K562 (cell line): ENCODE measurements around the gene MRRF. TPM values are rescaled to one million over a fixed set of nuclear protein-coding genes. Genes with fewer than 3 reads are reported as not detected.

ENCODE experiments used
- ATAC-seq: fragments of 200-7000 bp; cut with Tn5 transposase; 3 replicates; pipeline ENCODE4 v1.9.1; 2020; ENCODE audit warnings: moderate library complexity
- BruUV-seq: library from RNA; stranded (reverse); fragments of 400-500 nt; replicated peaks from 2 replicates; lab custom pipeline; 2021; lab: Mats Ljungman, UMichigan
- CTCF ChIA-PET: fragments of 300-600 bp; formaldehyde crosslinking; extraction: SDS; loops from one replicate; lab custom pipeline; 2021; ENCODE audit warnings: low intra/inter-chr PET ratio; lab: Yijun Ruan, JAX
- POLR2A ChIA-PET: fragments of 300-600, 350-650 bp; sonication (Branson Sonifier 250); formaldehyde crosslinking; extraction: SDS; loops from one replicate; lab custom pipeline; 2021; ENCODE audit warnings: antibody characterized with exemption, inconsistent platforms; lab: Yijun Ruan, JAX
- DNase-seq, 4 experiments: peaks; one replicate each; pipeline versions ENCODE4 v3.0.0 to v3.0.0-alpha.2; 2011 to 2018; ENCODE audit warnings: low spot score in 3 of 4, mixed read lengths in 3 of 4; ENCODE audit errors: extremely low read depth in 1 of 4
- FAIRE-seq: peaks from 2 replicates; lab custom pipeline; 2011; peaks lifted over from hg19 to GRCh38; lab: Jason Lieb, UNC
- H2AFZ ChIP-seq: 2 replicates; pipeline ENCODE4 v1.6.0; 2011; ENCODE audit warnings: low read depth, low read length, control low read depth, inconsistent platforms
- H3K27ac ChIP-seq: fragments of 200-600 bp; 3 replicates; pipeline ENCODE4 v1.8.0; 2011; ENCODE audit warnings: low read depth, mild to moderate bottlenecking, control low read depth, inconsistent platforms, low read length, moderate library complexity, mixed read lengths; ENCODE audit errors: extremely low read depth
- H3K27me3 ChIP-seq, 2 experiments: fragments of 300-600 bp in 1 of 2; 2 replicates in 1 of 2; 3 replicates in 1 of 2; pipeline versions ENCODE4 v1.6.0 to v1.8.0; 2011; ENCODE audit warnings: inconsistent platforms in 2 of 2, low read length in 2 of 2, mild to moderate bottlenecking in 1 of 2, mixed read lengths in 1 of 2, moderate library complexity in 1 of 2; ENCODE audit not compliant: control insufficient read depth in 2 of 2, insufficient read depth in 2 of 2
- H3K36me3 ChIP-seq: fragments of 300-600 bp; 3 replicates; pipeline ENCODE4 v1.8.0; 2011; ENCODE audit warnings: mild to moderate bottlenecking, low read length, inconsistent platforms; ENCODE audit not compliant: control insufficient read depth, insufficient read depth
- H3K4me1 ChIP-seq, 2 experiments: fragments of 200-600 bp in 1 of 2; replicated peaks in 1 of 2; 2 replicates in 1 of 2; 3 replicates in 1 of 2; pipeline versions ENCODE4 v1.5.1 to v1.8.0; 2011; ENCODE audit warnings: inconsistent platforms in 2 of 2, low read length in 2 of 2, mild to moderate bottlenecking in 1 of 2, mixed read lengths in 1 of 2, moderate library complexity in 1 of 2; ENCODE audit not compliant: control insufficient read depth in 2 of 2, insufficient read depth in 2 of 2
- H3K4me2 ChIP-seq: 2 replicates; pipeline ENCODE4 v1.6.1; 2011; ENCODE audit warnings: low read length, control low read depth, inconsistent platforms, mixed read lengths; ENCODE audit not compliant: insufficient read depth
- H3K4me3 ChIP-seq: fragments of 200-600 bp; sonication (generic), shearing (Covaris generic); 2 replicates; pipeline ENCODE4 v1.5.1; 2016; ENCODE audit warnings: control low read depth, inconsistent platforms
- H3K79me2 ChIP-seq: fragments of 200-600 bp; 3 replicates; pipeline ENCODE4 v1.8.0; 2011; ENCODE audit warnings: low read length, inconsistent platforms; ENCODE audit not compliant: control insufficient read depth, insufficient read depth
- H3K9ac ChIP-seq, 2 experiments: 2 replicates each; pipeline versions ENCODE4 v1.6.0 to v1.6.1; 2011; ENCODE audit warnings: low read depth in 2 of 2, low read length in 2 of 2, control low read depth in 1 of 2, inconsistent platforms in 1 of 2, mild to moderate bottlenecking in 1 of 2, mixed read lengths in 1 of 2; ENCODE audit not compliant: insufficient read depth in 1 of 2
- H3K9me1 ChIP-seq: one replicate; pipeline ENCODE4 v1.6.0; 2011; ENCODE audit warnings: inconsistent platforms, mild to moderate bottlenecking, low read length, moderate library complexity; ENCODE audit not compliant: control insufficient read depth, insufficient read depth
- H3K9me3 ChIP-seq: replicated peaks from 2 replicates; pipeline ENCODE4 v1.5.1; 2011; ENCODE audit warnings: low read depth, low read length, inconsistent platforms; ENCODE audit not compliant: control insufficient read depth, insufficient read depth
- H4K20me1 ChIP-seq: replicated peaks from 2 replicates; pipeline ENCODE4 v1.6.1; 2011; ENCODE audit warnings: low read length, inconsistent platforms, mixed read lengths; ENCODE audit not compliant: control insufficient read depth, insufficient read depth
- CBFA2T2 ChIP-seq: fragments of 450-650 bp; conservative IDR thresholded peaks from 2 replicates; pipeline ENCODE4 v1.6.1; 2017; ENCODE audit warnings: mild to moderate bottlenecking
- GABPB2 ChIP-seq: fragments of 250-450 bp; sonication (Bioruptor Pico); conservative IDR thresholded peaks from 2 replicates; pipeline ENCODE4 v1.5.1; 2021; ENCODE audit warnings: mild to moderate bottlenecking
- MYC ChIP-seq, 2 experiments: fragments of 250-450 bp in 1 of 2; sonication (Bioruptor Pico) in 1 of 2; IDR thresholded peaks; 2 replicates each; pipeline versions ENCODE4 v1.5.1 to v1.6.1; 2012 to 2021; ENCODE audit warnings: low read depth in 2 of 2, borderline replicate concordance in 1 of 2, improper control_type of control experiment in 1 of 2, low read length in 1 of 2, mild to moderate bottlenecking in 1 of 2, moderate library complexity in 1 of 2
- NR2C2 ChIP-seq, 2 experiments: fragments of 200-800 bp in 1 of 2; sonication (Bioruptor generic) in 1 of 2; sonication (generic) in 1 of 2; formaldehyde crosslinking in 1 of 2; IDR thresholded peaks; 2 replicates each; pipeline versions ENCODE4 v1.6.1 to v1.8.0; 2016 to 2022; ENCODE audit warnings: mild to moderate bottlenecking in 1 of 2, missing compliant biosample characterization in 1 of 2, missing genetic modification characterization in 1 of 2, missing genetic modification reagents in 1 of 2
- POLR2AphosphoS2 ChIP-seq: IDR thresholded peaks from 2 replicates; pipeline ENCODE4 v1.6.1; 2012; ENCODE audit warnings: low read length, improper control_type of control experiment
- STAT6 ChIP-seq: sonication (generic); formaldehyde crosslinking; IDR thresholded peaks from 2 replicates; pipeline ENCODE4 v1.8.1; 2023; ENCODE audit warnings: mild to moderate bottlenecking, missing genetic modification reagents
- ZKSCAN1 ChIP-seq: fragments of 150-350 bp; IDR thresholded peaks from 2 replicates; pipeline ENCODE4 v1.6.1; 2016; ENCODE audit warnings: low read depth, low read length
- ZNF586 ChIP-seq: fragments of 450-650 bp; formaldehyde crosslinking; conservative IDR thresholded peaks from 2 replicates; pipeline ENCODE4 v1.4.0; 2020; ENCODE audit warnings: mild to moderate bottlenecking, moderate library complexity
- WGBS: fragments of 100-300 bp; shearing (Covaris generic); methylation state at CpG from one replicate; pipeline ENCODE4 v1.1.6; 2016; ENCODE audit warnings: low coverage, mixed read lengths; ENCODE audit not compliant: insufficient coverage; ENCODE audit errors: missing lambda C conversion rate; 5-methylcytosine and 5-hydroxymethylcytosine counted together
- in situ Hi-C: fragments of 300-500 bp; cut with MboI; formaldehyde crosslinking; loops from 4 replicates; pipeline ENCODE4 v1.15.0; 2018; ENCODE audit warnings: inconsistent platforms, mixed read lengths
- intact Hi-C: fragments of 100-400 bp; cut with micrococcal nuclease; formaldehyde crosslinking; loops from 2 replicates; pipeline ENCODE4 v1.14.2; 2022
- polyA plus RNA-seq, 8 experiments: library from polyadenylated mRNA; depleted of rRNA in 4 of 8; stranded (reverse) in 5 of 8; unstranded in 3 of 8; fragments of >200 nt; fragmentation: Nextera tagmentation in 2 of 8; fragmentation: Illumina TruSeq in 1 of 8; extraction: Ambion mirVana in 2 of 8; extraction: Trizol in 1 of 8; gene quantifications; 2 replicates each; pipeline versions ENCODE4 v1.2.1 to v1.2.3, GENCODE V29; 2011 to 2014; ENCODE audit warnings: inconsistent platforms in 1 of 8, missing spikeins in 1 of 8
- total RNA-seq, 7 experiments: library from RNA; depleted of rRNA in 6 of 7; stranded (reverse); fragments of >200 nt in 6 of 7; fragmentation: Illumina TruSeq in 2 of 7; extraction: Trizol in 2 of 7; gene quantifications; 2 replicates each; pipeline versions ENCODE4 v1.2.1 to v1.2.3, GENCODE V29; 2011 to 2021; ENCODE audit warnings: low replicate concordance in 1 of 7
- TF ChIP-seq, protein P1 (sequence below), 2 experiments: fragments of 250-450 bp in 1 of 2; fragments of 450-650 bp in 1 of 2; sonication (Bioruptor Pico) in 1 of 2; IDR thresholded peaks; 2 replicates each; pipeline versions ENCODE4 v1.6.1 to v1.8.0; 2016 to 2021; ENCODE audit warnings: mild to moderate bottlenecking in 2 of 2, moderate library complexity in 2 of 2, missing compliant biosample characterization in 1 of 2, missing genetic modification characterization in 1 of 2

Gene MRRF
- total and polyA plus RNA-seq, 9 of the 15 experiments (the other 6 are each of a cell fraction or from before 2014, with no cell fraction given) = 55.0 to 105 (median 81.2) TPM

DNA sequence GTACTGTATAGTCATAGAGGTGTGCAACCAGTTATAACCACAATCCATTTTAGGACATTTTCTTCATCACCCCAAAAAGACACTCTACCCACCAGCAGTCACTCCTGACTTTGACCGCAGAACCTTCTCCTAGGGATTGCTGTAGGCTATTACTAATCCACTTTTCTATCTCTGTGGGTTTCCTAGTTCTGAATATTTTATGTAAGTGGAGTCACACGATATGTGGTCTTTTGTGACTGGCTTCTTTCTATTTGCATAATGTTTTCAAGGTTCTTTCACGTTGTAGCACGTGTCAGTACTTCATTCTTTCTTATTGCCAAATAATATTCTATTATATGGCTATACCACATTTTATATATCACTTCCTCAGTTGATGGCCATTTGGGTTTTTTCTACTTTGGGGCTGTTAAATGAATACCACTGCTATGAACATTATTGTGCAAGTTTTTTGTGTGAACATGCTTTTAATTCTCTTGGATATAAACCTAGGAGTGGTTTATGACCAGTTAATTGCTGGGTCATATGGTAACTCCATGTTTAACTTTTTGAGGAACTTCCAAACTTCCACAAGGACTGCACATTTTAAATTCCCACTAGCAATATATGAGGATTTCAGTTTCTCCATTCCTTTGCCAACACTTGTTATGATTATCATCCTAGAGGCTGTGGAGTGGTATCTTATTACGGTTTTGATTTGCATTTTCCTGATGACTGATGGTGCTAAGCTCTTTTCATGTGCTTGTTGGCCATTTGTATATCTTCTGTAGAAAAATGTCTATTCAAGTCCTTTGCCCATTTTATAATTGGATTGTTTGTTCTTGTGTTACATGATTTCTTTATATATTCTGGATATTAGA lies 37.8 kb downstream of the MRRF start:
- no peaks in the 10 kb centered on the region for H3K9me3 ChIP-seq
- no peaks in the 10 kb centered on the region for H3K27me3 ChIP-seq
- H3K9ac ChIP-seq = no peak overlapping the region
- H3K4me2 ChIP-seq = no peak overlapping the region
- no peaks in the 10 kb centered on the region for H3K4me1 ChIP-seq
- DNase-seq (no peak), FAIRE-seq (no peak), ATAC-seq (no peak)
- TF ChIP-seq GABPB2 (CRISPR knock-in tag) (no peak), ZNF586 (CRISPR knock-in tag) (no peak), MYC (IDR thresholded peaks at IDR 0.05; ENCODE audit: low read depth, low read length) (no peak), MYC (CRISPR knock-in tag; IDR thresholded peaks at IDR 0.05; ENCODE audit: borderline replicate concordance, low read depth) (no peak), STAT6 (CRISPR knock-in tag) (no peak), ZKSCAN1 (no peak), NR2C2 (CRISPR knock-in tag; IDR thresholded peaks at IDR 0.05) (no peak), NR2C2 (tag; IDR thresholded peaks at IDR 0.05) (no peak), CBFA2T2 (no peak), POLR2AphosphoS2 (no peak)
- TF ChIP-seq, protein P1, sequence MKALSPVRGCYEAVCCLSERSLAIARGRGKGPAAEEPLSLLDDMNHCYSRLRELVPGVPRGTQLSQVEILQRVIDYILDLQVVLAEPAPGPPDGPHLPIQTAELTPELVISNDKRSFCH (CRISPR knock-in tag; IDR thresholded peaks at IDR 0.05) = no peak
- TF ChIP-seq, protein P1 (tag; IDR thresholded peaks at IDR 0.05) = no peak
- 94% methylated on average over 5 of the region's 5 CpGs for WGBS
- H3K79me2 ChIP-seq = peaks cover 4% of the 10 kb centered on the region; the same call in 1 of the 3 replicates
- no peak overlapping the region for H2AFZ ChIP-seq
- H3K36me3 ChIP-seq = peaks cover 90% of the 10 kb centered on the region
- ChIA-PET POLR2A (interaction anchor here (0.7 to 1.1 kb wide), 2 partner anchors 13 to 119 kb away, joined by 3 read pairs; no protein-coding TSS in a partner anchor), CTCF (no interaction called here)
- intact Hi-C loops (no loop called here), in situ Hi-C loops (no loop called here)
- no peak overlapping the region for H3K4me3 ChIP-seq
- no peaks in the 10 kb centered on the region for H3K9me1 ChIP-seq
- no TSS peak for BruUV-seq
- no peak overlapping the region for H3K27ac ChIP-seq
- H4K20me1 ChIP-seq = 0 out of 2 replicates have a peak, but pooled peaks cover 5% of the 10 kb centered on the region
